GM10266 (cell line): Measurements from ENCODE around the gene ACAA2.
"Not testable (repeated sequence)": the region's sequence is repeated elsewhere in the genome, so short reads cannot be mapped to it uniquely, and the experiment has no call there.

Experiments
- DNase-seq: peaks from one replicate; pipeline ENCODE4 v3.0.0; 2012; ENCODE audit errors: extremely low spot score
- CTCF ChIP-seq: IDR thresholded peaks from 2 replicates; pipeline ENCODE4 v1.5.1; 2012; ENCODE audit warnings: mild to moderate bottlenecking, low read depth; ENCODE audit not compliant: control insufficient read depth, insufficient read depth; ENCODE audit errors: missing control alignments

ACAA2 gene

DNA sequence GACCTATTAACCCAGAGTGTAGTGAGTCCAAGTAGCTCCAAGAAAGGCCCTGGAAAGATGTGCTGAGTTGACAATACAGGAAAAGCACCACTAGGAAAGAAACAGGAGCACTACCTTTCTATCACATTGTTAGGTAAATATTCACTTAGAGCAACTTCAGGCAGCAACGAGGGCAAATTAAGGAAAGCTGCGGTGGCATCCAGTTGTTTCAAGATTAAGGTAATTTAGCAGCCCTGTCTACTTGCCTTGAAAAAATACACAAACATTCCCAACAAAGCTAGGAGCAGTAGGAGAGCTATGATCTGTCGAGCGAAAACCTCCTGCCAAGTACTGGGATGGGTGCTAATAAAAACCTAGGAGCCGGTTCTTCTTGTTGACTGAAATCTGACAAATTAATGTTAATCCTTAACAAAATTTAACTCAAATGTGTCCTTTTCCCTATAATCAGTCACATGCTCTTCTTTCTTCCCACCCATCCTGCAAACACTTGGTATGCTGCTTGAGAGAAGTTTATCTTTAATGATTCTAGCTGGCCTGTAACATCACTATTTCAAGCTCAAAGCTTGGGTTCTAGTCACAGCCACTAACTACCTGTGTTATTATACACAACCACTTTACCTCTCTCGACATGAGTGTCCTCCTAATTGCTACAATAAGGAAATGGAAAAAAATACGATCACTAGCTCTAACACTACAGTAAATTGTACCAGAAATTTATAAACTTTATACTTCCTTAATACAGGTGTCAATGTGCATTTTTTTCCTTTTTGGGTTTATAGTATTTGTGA lies 2.0 kb downstream of the ACAA2 start:
- TF ChIP-seq CTCF = no peak
- no peak for DNase-seq

GRCh38 chr18:49808553-49809191 lies 4.7 kb downstream of the ACAA2 start:
- DNase-seq = not testable (repeated sequence)

- no peak for DNase-seq
- TF ChIP-seq CTCF = no peak
These were observed 9.2 kb downstream of the ACAA2 start for GRCh38 chr18:49804096-49804495.

DNA sequence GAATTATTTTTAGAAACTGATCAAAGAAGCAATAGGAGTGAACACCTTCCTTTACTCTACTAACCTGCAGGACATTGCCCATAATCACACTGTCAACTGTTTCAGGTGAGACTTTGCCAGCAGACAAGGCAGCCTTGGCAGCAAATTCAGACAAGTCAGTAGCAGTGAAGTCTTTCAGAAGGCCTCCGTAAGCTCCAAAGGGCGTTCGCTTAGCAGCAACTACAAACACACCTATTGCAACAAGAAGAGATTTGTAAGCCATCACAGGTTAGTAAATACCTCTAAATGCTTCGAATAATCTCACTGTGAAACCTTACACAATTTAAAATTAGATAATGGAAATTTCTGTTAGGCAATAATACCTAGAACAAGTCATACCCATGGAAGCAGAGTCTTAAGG lies 10.7 kb downstream of the ACAA2 start:
- TF ChIP-seq CTCF = no peak
- DNase-seq = no peak

- DNase-seq = not testable (repeated sequence)
These were observed 12.8 kb downstream of the ACAA2 start for GRCh38 chr18:49800491-49800890.

DNA sequence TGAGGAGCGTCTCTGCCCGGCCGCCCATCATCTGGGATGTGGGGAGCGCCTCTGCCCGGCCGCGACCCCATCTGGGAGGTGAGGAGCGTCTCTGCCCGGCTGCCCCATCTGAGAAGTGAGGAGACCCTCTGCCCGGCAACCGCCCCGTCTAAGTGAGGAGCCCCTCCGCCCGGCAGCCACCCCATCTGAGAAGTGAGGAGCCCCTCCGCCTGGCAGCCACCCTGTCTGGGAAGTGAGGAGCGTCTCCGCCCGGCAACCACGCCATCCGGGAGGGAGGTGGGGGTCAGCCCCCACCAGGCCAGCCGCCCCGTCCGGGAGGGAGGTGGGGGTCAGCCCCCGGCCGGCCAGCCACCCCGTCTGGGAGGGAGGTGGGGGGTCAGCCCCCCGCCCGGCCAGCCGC lies 13.5 kb downstream of the ACAA2 start:
- not testable (repeated sequence) for DNase-seq

DNA sequence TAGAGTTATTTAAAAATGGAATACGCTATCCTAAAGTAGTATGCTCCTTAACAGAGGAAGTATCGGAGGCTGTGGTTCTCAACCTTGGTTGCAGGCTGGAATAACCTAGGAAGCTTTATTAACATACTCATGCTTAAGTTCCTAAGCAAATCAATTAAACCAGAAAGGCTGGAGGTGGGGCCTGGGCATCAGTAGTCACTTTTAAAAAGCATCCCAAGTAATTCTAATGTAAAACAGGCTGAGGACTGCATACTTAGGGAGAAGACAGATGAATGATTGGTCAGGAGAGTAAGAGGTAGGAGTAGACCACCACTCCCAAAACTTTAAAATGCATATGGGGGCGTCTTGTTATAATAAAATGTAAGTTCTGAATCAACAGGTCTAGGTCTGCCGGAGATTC lies 15.3 kb downstream of the ACAA2 start:
- TF ChIP-seq CTCF = no peak
- no peak for DNase-seq

GRCh38 chr18:49795612-49796552 lies 17.5 kb downstream of the ACAA2 start:
- no peak for TF ChIP-seq CTCF
- DNase-seq = no peak
